Stimulated activated CD8-positive, alpha-beta memory T cell treated with anti-CD3 and anti-CD28 coated beads, Interleukin-15, amount 100 ng/mL, for 4 hours (primary cell): ENCODE data around the gene SGMS1.

Experiments used
- DNase-seq, 2 donors: peaks; one replicate each; pipeline ENCODE4 v3.0.0-alpha.2; 2020; ENCODE audit warnings: low read depth in 2 of 2

The SGMS1 gene

DNA sequence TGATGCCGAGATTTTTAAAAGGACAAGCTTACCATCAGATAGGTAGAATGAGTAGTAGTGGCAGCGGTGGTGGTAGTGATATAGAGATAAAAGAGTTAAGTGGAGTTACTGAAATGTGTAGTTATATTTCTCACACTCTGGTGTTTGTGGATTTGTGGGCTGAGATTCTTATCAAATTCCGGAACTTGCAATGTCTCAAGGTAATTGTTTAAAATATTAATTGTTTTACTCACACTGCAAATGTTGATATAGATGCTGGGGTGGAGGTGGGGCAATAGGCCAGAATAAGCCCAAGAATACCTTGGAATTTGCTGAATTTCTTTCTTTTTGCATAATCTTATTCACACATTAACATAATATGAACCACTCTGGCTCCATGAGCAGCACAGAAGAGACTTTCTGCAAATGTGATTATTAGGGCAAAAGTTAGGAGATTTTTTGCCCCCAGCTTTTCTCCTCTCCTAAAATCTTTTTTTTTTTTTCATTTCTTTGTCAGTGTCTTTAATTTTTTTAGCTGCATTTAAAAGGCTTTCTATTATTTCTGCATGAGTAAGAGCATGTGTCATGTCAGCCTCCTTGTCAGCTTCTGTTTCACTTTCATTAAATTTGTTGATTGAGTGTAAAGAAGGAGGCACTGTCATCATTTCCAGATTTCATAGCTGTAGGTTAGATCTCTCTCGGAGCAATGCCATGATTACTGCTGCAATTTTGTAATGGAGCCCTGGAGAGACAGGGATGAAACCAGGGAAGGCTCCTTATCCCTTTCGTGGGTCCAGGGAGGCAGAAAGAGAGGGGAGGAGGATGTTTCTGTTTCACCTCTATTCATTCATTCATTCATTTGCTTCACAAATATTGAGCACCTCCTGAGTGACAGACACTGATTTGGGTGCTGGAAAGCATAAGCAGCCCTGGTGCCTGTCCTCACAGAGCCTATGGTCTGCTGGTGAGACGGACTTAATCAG, 13.1 kb upstream of the SGMS1 start:
- no peak for DNase-seq

GRCh38 chr10:50635286-50635685, 11.5 kb upstream of the SGMS1 start:
- no peak for DNase-seq

GRCh38 chr10:50634479-50634878, 10.7 kb upstream of the SGMS1 start:
- DNase-seq = no peak

- no peak for DNase-seq
These were observed 7.3 kb upstream of the SGMS1 start for GRCh38 chr10:50631052-50631451.

DNA sequence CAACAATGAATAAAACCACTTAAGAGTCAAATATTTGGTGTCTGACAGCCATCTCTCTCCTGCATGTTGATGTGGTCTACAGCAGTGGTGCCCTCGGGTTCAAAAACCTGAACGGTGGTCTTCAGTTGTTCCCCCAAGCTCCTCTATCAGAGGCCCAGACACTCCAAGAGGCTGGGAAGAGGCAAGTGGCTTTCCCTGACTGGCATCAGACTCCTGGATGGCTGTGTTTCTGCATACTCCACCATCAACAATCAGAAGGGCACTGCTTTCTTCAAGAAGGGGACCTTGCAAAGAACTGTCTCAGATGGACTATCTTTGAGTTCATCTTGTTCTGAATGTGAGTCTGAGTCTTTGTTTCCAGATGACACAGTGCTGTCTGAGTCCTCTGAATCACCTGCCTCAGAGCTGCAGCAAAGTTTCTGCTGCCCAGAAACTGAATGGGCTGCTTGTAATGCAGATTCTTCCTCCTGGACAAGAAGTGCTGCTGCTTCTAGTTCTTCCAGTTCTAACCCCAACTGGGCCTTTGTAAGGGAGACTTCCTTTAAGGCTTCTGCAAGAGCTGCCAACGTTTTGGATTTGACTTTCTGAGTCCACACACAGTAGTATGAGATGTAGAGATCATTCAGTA, 5.9 kb upstream of the SGMS1 start:
- DNase-seq = no peak

- DNase-seq = no peak
These were observed 4.1 kb upstream of the SGMS1 start for GRCh38 chr10:50627896-50628295.

DNA sequence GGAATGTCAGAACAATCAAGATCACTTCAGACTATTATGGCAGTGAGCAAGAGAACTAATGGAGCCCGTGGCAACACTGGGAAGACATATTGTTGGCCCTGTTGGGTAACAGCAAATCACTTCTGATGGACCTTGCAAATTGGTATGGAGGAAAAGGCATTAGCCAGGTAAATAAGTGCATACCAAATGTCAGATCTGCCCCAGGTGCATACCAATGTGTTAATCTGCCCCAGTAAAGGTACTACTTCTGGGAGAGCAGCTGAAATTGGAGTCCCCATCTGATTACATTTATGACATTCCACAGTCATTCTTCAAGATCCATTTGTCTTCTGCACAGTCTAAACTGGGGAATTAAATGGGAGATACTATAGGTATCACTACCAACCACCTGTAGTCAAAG, 3.7 kb upstream of the SGMS1 start:
- no peak for DNase-seq

- DNase-seq = no peak
These were observed 1.9 kb upstream of the SGMS1 start for GRCh38 chr10:50625649-50626132.

DNA sequence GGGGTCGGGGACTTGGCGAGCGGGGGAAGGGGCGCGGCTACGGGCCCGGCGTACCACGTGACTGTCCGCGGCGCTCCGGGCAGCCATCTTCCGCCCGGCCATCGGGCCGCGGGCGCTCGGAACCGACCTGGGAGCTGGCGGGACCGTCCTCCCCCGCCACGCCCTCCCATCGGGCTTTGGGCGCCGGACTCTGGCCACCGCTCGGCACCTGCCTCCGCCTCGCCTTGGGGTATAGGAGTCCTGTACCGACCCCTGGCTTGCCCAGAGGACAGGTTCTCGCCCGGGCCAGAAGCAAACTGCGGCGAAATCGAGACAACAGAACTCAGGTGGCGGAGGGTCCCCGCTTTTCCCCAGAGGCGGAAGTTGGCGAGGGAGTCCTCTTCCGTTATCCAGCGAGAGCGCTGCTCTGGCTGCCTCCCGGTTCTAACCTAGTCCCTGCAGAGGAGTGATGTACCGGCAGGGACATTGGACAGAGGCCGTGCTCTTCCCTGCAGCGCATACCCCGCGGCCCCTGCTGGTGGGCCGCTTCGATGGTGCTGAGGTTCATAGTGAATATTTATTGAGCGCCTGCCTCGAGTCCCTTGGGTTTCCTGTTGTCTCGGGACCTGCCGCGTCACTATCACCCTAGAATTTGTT, 1.2 kb upstream of the SGMS1 start:
- peak; percentile 29 to 41 for DNase-seq

DNA sequence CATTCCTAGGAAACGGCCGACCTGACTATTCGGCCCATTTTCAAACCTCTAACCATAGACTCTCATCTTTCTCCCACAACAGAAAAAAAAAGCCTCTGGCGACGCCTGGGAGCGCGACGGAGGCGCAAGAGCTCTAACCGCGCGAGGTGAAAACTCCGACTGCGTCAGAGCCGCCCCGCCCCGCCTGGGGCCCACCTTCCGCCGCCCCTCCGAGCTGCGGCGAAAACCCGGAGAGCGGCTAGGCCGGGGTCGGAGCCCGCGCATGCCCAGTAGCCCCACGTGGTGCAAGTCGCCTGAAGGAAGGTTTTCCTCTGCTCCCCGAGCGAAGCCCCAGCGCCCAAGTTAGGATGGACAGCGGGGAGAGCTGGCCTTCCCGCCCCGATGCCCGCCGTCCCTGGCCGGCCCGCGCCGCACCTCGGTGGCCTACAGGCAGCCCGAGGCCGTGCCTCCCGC, 683 bp upstream of the SGMS1 start:
- peak; percentile 88 to 95 for DNase-seq

DNA sequence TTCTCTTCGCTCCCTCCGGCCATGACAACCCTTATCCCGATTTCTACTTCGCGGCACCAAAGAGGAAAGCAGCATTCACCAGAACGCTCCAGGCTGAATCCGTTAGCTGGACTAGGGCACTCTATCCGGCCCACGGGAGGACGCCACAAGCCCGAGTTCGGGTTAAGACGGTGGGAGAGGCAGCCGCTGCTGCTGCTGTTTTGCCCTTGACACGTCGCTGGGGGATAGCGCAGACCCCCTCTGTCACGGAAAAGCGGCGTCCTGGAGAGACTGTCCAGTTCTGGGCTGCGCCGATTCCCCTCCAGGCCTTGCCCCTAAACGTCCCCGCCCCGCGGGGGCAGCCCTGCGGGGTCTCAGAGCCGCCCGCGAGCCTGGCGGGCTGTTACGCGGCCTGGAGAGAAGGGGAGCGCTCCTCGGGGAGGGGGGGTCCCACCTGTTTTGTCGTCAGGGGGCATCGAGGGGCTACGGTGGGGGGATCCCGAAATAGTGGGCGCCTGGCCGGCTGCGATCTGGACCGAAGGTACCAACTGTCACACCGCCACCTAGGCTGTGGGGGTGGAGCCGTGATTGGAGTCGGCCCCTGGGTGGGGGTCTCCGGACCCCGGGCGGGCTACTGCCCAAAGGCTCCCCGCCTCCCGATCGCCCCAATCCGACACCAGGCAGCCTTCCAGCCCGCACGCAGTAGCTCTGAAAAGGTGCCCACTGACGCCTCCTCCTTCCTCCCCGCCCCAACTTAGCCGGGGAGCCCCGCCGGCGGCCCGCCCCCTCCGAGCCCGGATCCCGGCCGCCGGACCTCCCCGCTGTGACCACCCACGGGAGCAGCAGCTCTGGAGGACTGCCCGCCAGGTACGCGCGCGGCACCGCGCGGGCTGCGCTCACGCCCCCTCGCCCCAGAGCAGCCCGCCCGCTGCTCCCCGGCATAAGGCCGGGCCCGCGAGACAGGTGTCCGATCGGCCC, 772 bp downstream of the SGMS1 start:
- DNase-seq = peak in 1 of 2 donors; percentile 40

- peak; percentile 38 to 43 for DNase-seq
These were observed 1.6 kb downstream of the SGMS1 start for GRCh38 chr10:50621968-50622705.

DNA sequence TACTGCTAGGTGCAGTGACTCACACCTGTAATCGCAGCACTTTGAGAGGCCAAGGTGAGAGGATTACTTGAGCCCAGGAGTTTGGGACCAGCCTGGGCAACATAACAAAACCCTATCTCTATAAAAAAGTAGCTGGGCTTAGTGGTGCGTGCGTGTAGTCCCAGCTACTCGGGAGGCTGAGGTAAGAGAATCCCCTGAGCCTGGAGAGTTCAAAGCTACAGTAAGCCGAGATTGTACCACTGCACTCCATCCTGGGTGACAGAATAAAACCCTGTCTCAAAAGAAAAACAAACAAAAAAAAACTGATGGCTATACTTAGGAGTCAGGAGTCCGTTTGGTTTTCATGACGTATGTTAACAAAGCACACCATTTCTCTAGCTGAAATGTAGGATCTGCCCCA, 2.9 kb downstream of the SGMS1 start:
- no peak for DNase-seq

GRCh38 chr10:50619882-50620281, 3.9 kb downstream of the SGMS1 start:
- no peak for DNase-seq

- DNase-seq = no peak
These were observed 4.6 kb downstream of the SGMS1 start for GRCh38 chr10:50619166-50619565.

GRCh38 chr10:50618624-50619023, 5.1 kb downstream of the SGMS1 start:
- no peak for DNase-seq

DNA sequence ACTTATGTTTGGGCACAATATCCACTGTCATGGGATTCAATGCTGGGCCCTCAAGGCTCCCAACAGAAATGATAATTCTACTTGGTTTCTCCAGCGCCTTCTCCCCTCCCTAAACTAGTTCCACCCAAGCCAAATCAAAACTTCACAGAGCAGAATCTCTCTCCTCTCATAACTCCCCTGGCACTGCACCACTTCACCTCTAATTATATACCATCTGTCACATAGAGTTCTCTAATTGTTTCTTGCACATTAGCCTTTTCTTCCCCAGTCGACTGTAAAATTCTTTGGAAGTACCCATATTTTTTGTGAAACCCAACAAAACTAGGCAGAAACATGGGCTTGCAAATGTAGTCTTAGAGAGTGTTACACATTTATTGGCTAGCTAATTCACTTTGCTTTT, 8.1 kb downstream of the SGMS1 start:
- no peak for DNase-seq

GRCh38 chr10:50614444-50615137, 9.2 kb downstream of the SGMS1 start:
- no peak for DNase-seq

DNA sequence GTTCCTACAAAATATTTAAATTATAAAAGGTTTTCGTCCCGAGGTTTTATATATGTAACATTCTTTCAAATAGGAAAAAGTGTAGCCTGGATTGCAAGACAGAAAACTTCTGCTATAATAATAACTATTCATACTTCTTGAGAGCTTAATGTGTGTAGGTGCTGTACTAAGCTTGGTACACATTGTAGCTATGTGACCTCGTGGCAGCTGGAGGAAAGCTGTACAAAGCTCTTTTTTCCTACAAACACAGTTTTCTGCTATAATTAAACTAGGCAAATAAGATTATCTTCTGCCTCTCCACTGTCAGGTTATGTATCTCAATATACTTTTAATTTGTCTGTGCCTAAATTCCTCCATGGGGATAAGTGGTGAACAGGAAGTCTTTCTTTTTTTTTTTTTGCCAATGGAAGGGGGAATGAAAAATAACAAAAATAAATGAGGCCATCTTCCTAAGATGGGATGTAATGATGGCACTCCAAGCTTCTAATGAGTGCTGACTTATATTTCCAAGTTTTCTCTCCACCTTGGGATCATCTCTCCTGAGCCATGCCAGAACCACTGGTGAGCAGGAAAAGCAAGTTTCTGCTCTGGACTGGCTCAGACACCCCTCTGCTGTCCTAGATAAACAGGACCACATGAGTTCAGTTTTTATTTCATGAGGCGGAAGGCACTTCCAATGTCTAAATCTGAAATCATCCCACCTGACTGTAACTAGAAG, 9.9 kb downstream of the SGMS1 start:
- no peak for DNase-seq
